ENCODE data around the gene CDHR2.

CDHR2 gene

GRCh38 chr5:176548967-176549444 is at the start of gene CDHR2:
CDHR2 (plus strand) TSS chr5:176549342; CDS start chr5:176565353, 16,011 bp downstream.
- no peak for FAIRE-seq

GRCh38 chr5:176500511-176500910 is 48.6 kb upstream of the CDHR2 start:
- FAIRE-seq = no peak

- no peak for FAIRE-seq
Observed at GRCh38 chr5:176501333-176501732, 47.8 kb upstream of the CDHR2 start.

- no peak for FAIRE-seq
Observed at GRCh38 chr5:176503496-176503895, 45.6 kb upstream of the CDHR2 start.

DNA sequence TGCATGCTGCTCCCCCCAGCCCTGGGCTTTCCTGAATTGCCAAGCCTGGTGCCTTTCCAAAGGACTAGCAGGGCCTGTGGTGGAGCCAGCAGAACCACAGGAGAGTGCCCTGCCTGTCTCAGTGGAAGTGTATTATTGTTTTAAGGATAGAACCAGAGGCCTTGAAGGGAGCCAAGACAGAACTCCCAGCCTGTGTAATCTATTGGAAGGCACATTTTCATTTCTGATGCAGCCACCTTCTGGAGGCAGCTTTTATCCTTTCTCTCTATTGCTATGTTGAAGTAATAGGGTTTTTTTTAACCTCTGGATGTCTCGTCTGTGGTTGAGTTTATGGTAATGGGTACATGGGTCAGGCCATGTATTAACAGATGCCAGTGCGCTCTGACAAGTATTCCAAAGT is 41.2 kb upstream of the CDHR2 start:
- FAIRE-seq = no peak

DNA sequence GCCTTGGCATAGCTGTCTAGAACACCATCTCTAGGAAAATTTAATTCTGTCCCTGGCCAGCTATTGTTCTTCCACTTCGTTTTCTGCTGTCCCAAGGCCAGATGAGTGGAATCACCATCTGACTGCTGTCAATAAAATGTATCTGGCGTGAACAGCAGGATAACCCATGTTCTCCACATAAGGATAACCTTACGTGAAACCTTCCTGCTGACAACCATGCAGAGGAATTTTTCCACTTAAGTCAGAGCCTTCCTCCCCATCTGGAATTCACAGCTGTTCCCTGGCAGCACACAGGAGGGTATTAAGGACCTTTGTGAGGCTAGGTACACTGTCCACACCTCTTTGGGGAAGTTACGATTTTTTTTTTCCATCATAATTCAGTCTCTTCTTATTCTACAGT is 40.5 kb upstream of the CDHR2 start:
- FAIRE-seq = no peak

DNA sequence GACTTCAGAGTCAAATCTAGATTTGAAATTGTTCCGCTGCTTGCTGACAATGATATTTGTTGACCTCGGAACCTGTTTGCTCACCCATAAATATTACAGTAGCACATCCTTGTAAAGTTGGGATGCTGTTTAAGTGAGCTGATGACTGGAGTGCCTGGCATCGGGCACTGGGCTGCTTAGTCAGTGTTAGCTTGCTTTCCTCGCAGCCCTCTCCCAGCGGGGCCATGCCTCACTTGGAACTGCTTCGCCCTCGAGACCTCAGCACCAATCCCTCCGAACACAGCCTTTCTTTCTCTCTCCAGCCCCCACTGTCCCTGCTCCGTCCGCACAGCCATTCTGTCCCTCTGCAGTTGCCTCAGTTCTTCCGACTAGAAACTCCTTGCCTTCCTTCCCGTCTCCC is 35.4 kb upstream of the CDHR2 start:
- no peak for FAIRE-seq

GRCh38 chr5:176514244-176514950 is 34.7 kb upstream of the CDHR2 start:
- no peak for FAIRE-seq

DNA sequence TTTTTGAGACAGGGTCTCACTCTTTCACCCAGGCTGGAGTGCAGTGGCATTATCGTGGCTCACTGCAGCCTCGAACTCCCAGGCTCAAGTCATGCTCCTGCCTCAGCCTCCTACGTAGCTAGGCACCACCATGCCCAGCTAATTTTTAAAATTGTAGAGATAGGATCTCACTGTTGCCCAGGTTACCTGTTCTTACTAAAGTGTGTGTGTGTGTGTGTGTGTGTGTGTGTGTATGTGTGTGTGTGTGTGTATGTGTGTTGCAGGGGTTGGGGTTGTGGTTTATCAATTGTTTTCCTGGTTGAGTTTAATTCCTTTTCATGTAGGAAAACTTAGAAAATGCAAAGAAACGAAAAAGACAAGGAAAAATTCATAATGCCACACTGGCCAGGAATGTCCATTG is 33.7 kb upstream of the CDHR2 start:
- FAIRE-seq = no peak

DNA sequence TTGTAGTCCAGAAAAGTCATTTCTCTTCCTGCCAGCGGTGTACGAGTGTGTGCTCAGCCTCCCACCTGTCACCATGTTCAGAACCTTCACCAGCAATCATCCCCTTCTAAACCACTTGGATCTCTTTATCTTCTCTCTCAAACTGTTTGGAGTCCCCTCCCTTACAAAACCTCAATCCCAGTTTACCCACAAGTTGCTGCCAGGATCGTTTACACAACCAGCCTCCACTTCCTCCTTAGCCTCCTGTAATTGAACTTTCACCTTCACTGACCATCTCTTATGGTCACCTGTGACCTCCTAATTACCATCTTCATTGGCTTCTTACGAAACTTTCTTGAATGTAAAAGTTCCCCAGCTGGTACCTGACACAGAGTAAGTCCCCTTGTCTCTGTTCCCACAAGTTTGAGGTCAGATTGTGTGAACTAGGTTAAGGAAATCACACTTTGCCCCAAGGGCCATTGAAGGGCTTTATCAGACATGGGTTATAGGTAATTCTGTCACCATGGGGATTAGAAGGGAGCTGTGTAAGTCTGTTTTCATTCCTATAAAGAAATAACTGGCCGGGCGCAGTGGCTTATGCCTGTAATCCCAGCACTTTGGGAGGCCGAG is 32.0 kb upstream of the CDHR2 start:
- no peak for FAIRE-seq

- no peak for FAIRE-seq
Observed at GRCh38 chr5:176519810-176520720, 29.1 kb upstream of the CDHR2 start.

DNA sequence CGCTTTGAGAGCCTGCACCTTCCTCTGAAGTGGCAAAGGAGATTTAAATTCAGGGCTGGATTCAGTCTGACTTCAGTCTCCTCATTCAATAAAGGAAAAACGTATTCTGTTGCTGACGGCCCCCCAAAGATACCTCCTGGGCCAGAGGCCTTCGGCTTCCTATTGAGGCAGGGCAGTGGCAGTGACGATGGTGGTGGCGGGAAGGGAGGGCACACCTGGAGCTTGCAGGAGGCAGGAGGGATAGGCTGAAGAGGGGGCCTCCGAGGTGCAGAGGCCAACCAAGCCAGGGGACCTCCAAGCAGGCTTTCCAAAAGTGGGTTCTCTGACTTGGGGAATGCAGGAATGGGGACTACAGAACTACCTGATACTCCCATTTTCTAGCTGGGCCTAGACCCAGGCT is 27.9 kb upstream of the CDHR2 start:
- FAIRE-seq = no peak

- no peak for FAIRE-seq
Observed at GRCh38 chr5:176521699-176522263, 27.4 kb upstream of the CDHR2 start.

GRCh38 chr5:176524138-176524537 is 25.0 kb upstream of the CDHR2 start:
- FAIRE-seq = no peak

DNA sequence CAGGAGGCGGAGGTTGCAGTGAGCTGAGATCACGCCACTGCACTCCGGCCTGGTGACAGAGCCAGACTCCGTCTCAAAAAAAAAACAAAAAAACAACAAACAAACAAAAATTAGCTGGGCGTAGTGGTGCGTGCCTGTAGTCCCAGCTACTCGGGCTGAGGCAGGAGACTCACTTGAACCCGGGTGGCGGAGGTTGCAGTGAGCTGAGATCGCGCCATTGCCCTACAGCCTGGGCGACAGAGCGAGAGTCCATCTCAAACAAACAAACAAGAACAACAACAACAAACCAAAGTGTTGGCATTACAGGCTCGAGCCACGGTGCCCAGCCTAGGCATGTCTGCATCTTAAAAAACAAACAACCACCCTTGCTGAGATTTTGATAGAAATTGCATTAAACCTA is 24.2 kb upstream of the CDHR2 start:
- FAIRE-seq = no peak

GRCh38 chr5:176525677-176526076 is 23.5 kb upstream of the CDHR2 start:
- no peak for FAIRE-seq

GRCh38 chr5:176526462-176526861 is 22.7 kb upstream of the CDHR2 start:
- no peak for FAIRE-seq

- no peak for FAIRE-seq
Observed at GRCh38 chr5:176527246-176528222, 21.6 kb upstream of the CDHR2 start.

- FAIRE-seq = no peak
Observed at GRCh38 chr5:176528301-176528700, 20.8 kb upstream of the CDHR2 start.

DNA sequence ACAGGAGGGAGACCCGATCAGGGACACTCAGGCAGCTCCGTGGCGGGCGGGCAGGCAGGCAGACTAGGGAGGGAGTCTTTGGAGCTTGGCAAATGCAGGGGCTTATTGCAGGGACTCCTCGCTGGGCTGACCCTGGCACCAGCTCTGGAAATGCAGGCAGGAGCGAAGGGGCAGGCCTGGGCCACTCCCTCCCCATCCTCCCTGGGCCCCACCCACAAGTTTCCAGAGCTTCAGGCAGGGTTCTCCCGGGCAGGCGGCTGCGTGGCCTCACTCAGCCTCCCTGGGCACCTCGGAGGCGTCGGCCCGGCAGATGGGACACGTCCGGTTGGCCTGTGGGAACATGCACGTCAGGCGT is 20.4 kb upstream of the CDHR2 start:
- FAIRE-seq = no peak

GRCh38 chr5:176529116-176529740 is 19.9 kb upstream of the CDHR2 start:
- FAIRE-seq = no peak

- no peak for FAIRE-seq
Observed at GRCh38 chr5:176529741-176530141, 19.4 kb upstream of the CDHR2 start.

Data from TTC549 (cell line).